Ovary (tissue), 9 donors: Measurements from ENCODE around the gene MYOM3. TPM values are rescaled to one million over a fixed set of nuclear protein-coding genes. Genes with fewer than 3 reads are reported as not detected.

ENCODE experiments used
- DNase-seq, 5 donors: peaks; one replicate each; pipeline ENCODE4 v3.0.0-alpha.2; 2019 to 2020
- H3K27ac ChIP-seq, 2 donors: fragments of 200-600 bp; one replicate each; pipeline versions ENCODE4 v1.5.1 to v1.8.0; 2019 to 2022
- H3K27me3 ChIP-seq: fragments of 200-600 bp; one replicate; pipeline ENCODE4 v1.8.0; 2022
- H3K36me3 ChIP-seq: fragments of 200-600 bp; sonication (generic); one replicate; pipeline ENCODE4 v1.5.1; 2019
- H3K4me1 ChIP-seq: one replicate; pipeline ENCODE4 v1.8.1; 2013; ENCODE audit warnings: mild to moderate bottlenecking, moderate library complexity; ENCODE audit not compliant: insufficient read depth
- H3K4me3 ChIP-seq: fragments of 200-600 bp; sonication (generic); one replicate; pipeline ENCODE4 v1.5.1; 2017
- H3K9me3 ChIP-seq, 2 donors: fragments of 200-600 bp in 1 of 2; sonication (generic) in 1 of 2; one replicate each; pipeline versions ENCODE4 v1.5.1 to v1.8.1; 2013 to 2019; ENCODE audit warnings: mild to moderate bottlenecking in 1 of 2, moderate library complexity in 1 of 2
- CTCF ChIP-seq, 3 donors: fragments of 450-650 bp in 2 of 3; fragments of 200-600 bp in 1 of 3; IDR thresholded peaks; one replicate each; pipeline versions ENCODE4 v1.5.1 to v1.8.0; 2016 to 2022; ENCODE audit warnings: antibody characterized with exemption in 3 of 3, mild to moderate bottlenecking in 1 of 3
- EP300 ChIP-seq: sonication (generic); formaldehyde crosslinking; IDR thresholded peaks from one replicate; pipeline ENCODE4 v1.6.1; 2017; ENCODE audit warnings: antibody characterized with exemption
- POLR2A ChIP-seq: fragments of 450-650 bp; IDR thresholded peaks from one replicate; pipeline ENCODE4 v1.6.1; 2017; ENCODE audit warnings: antibody characterized with exemption, mild to moderate bottlenecking, moderate library complexity
- WGBS, 3 donors: extraction: QIAGEN DNeasy Blood & Tissue Kit in 1 of 3; methylation state at CpG; one replicate each; pipeline versions ENCODE4 v1.1.5 to v1.1.7; 2013 to 2017; 5-methylcytosine and 5-hydroxymethylcytosine counted together
- intact Hi-C, 4 donors: fragments of 100-400 bp; cut with DNase I; formaldehyde crosslinking; loops; one replicate each; pipeline versions ENCODE4 v1.11.0 to v1.15.1; 2022 to 2023
- polyA plus RNA-seq, 2 donors: library from polyadenylated mRNA; stranded (reverse); fragments of 200-250 nt in 1 of 2; fragments of 350-450 nt in 1 of 2; fragmentation: Illumina TruSeq in 1 of 2; extraction: RNeasy Lipid Tissue Mini Kit (QIAGEN cat#74804) in 1 of 2; gene quantifications; one replicate each; pipeline ENCODE4 v1.2.3, GENCODE V29; 2013 to 2014
- total RNA-seq, 7 donors: library from RNA; depleted of rRNA in 2 of 7; stranded (reverse); fragments of >200 nt in 2 of 7; fragmentation: NEBNext Ultra II Directional in 3 of 7; extraction: Animal tissue kit (Norgen Biotek cat#: 25700) in 3 of 7; gene quantifications; one replicate each; pipeline versions ENCODE4 v1.1.0 to v1.2.4, GENCODE V29; 2016 to 2023
- donor health status: DM: no; HTN: no; CAD: no; lungs with moderate emphysema.
- donor health status: DM: no; HTN: no; CAD: no.
- donor health status: Bipolar disorder and iron deficiency.
- donor health status: DM: yes; HTN: yes; CAD: no.
- donor health status: DM: no; HTN: no; CAD: no.
- donor health status: DM: yes; HTN: yes; CAD: no.

MYOM3 gene
- total and polyA plus RNA-seq, 9 donors: 0.08 to 1.2 (median 0.27) TPM

GRCh38 chr1:24092979-24093378 lies 19.0 kb downstream of the MYOM3 start:
- Histone ChIP-seq H3K4me3 (no peak overlapping the region), H3K4me1 (no peaks in the 10 kb centered on the region), H3K27ac (no peak overlapping the region), H3K9me3 (no peaks in the 10 kb centered on the region), H3K27me3 (no peaks in the 10 kb centered on the region), H3K36me3 (no peaks in the 10 kb centered on the region)
- 95 to 99% (median 95%) methylated on average over 9 of the region's 9 CpGs for WGBS, 3 donors
- no peak for DNase-seq
- no peak for TF ChIP-seq CTCF (IDR thresholded peaks at IDR 0.05)
- TF ChIP-seq POLR2A: no peak
- TF ChIP-seq EP300: no peak
- intact Hi-C loops: no loop called here

GRCh38 chr1:24091971-24092482 lies 19.9 kb downstream of the MYOM3 start:
- no peak for DNase-seq
- intact Hi-C loops: no loop called here
- H3K27me3 ChIP-seq: no peaks in the 10 kb centered on the region
- no peaks in the 10 kb centered on the region for H3K4me1 ChIP-seq
- no peaks in the 10 kb centered on the region for H3K9me3 ChIP-seq
- no peaks in the 10 kb centered on the region for H3K36me3 ChIP-seq
- no peak overlapping the region for H3K4me3 ChIP-seq
- TF ChIP-seq CTCF (IDR thresholded peaks at IDR 0.05): no peak
- no peak for TF ChIP-seq EP300
- TF ChIP-seq POLR2A: no peak
- 78 to 86% (median 84%) methylated on average over 13 of the region's 13 CpGs for WGBS, 3 donors
- no peak overlapping the region for H3K27ac ChIP-seq

GRCh38 chr1:24090736-24091135 lies 21.2 kb downstream of the MYOM3 start:
- no peak for TF ChIP-seq EP300
- TF ChIP-seq CTCF (IDR thresholded peaks at IDR 0.05): no peak
- no peak for TF ChIP-seq POLR2A
- 91 to 96% (median 96%) methylated on average over 11 of the region's 11 CpGs for WGBS, 3 donors
- Histone ChIP-seq H3K36me3 (no peaks in the 10 kb centered on the region), H3K27ac (no peak overlapping the region), H3K27me3 (no peaks in the 10 kb centered on the region), H3K9me3 (no peaks in the 10 kb centered on the region), H3K4me1 (no peaks in the 10 kb centered on the region), H3K4me3 (no peak overlapping the region)
- intact Hi-C loops: no loop called here
- DNase-seq: no peak

- Histone ChIP-seq H3K27ac (no peak overlapping the region), H3K4me3 (no peak overlapping the region), H3K36me3 (no peaks in the 10 kb centered on the region), H3K4me1 (no peaks in the 10 kb centered on the region), H3K9me3 (no peaks in the 10 kb centered on the region), H3K27me3 (no peaks in the 10 kb centered on the region)
- no peak for DNase-seq
- TF ChIP-seq CTCF (IDR thresholded peaks at IDR 0.05) (no peak), EP300 (no peak), POLR2A (no peak)
- intact Hi-C loops: no loop called here
- WGBS, 3 donors: 76 to 83% (median 78%) methylated on average over 14 of the region's 14 CpGs
Measured at GRCh38 chr1:24089743-24090555, 22.0 kb downstream of the MYOM3 start.
